ENCODE results near the gene ATXN10. TPM values are rescaled to one million over a fixed set of nuclear protein-coding genes. Genes with fewer than 3 reads are reported as not detected.

Gene ATXN10
- total and polyA plus RNA-seq, 9 donors: 136 to 218 (median 186) TPM

- H3K27ac ChIP-seq (ENCODE audit: low read length): no peak overlapping the region
- H3K36me3 ChIP-seq (ENCODE audit: control insufficient read depth, insufficient read depth, low read length): peaks cover 22% of the 10 kb centered on the region
- no peak overlapping the region for H3K4me3 ChIP-seq (ENCODE audit: low read length)
- H3K27me3 ChIP-seq (ENCODE audit: control insufficient read depth, insufficient read depth, low read length): no peaks in the 10 kb centered on the region
- no peak for DNase-seq
- 89% methylated on average over 7 of the region's 10 CpGs for WGBS (ENCODE audit: insufficient coverage)
- no peaks in the 10 kb centered on the region for H3K9me3 ChIP-seq (replicated peaks; ENCODE audit: control insufficient read depth, low read depth, low read length)
- H3K4me1 ChIP-seq (ENCODE audit: control insufficient read depth, insufficient read depth, low read length): no peaks in the 10 kb centered on the region
Measured at GRCh38 chr22:45807156-45807915, 135.7 kb downstream of the ATXN10 start.

- H3K4me3 ChIP-seq (ENCODE audit: low read length): no peak overlapping the region
- no peak overlapping the region for H3K27ac ChIP-seq (ENCODE audit: low read length)
- H3K4me1 ChIP-seq (ENCODE audit: control insufficient read depth, insufficient read depth, low read length): peaks cover 3% of the 10 kb centered on the region
- H3K27me3 ChIP-seq (ENCODE audit: control insufficient read depth, insufficient read depth, low read length): no peaks in the 10 kb centered on the region
- no peak for DNase-seq
- peaks cover 22% of the 10 kb centered on the region for H3K36me3 ChIP-seq (ENCODE audit: control insufficient read depth, insufficient read depth, low read length)
- WGBS (ENCODE audit: insufficient coverage): 92% methylated on average over 2 of the region's 6 CpGs
- H3K9me3 ChIP-seq (replicated peaks; ENCODE audit: control insufficient read depth, low read depth, low read length): no peaks in the 10 kb centered on the region
Measured at GRCh38 chr22:45812910-45813309, 141.3 kb downstream of the ATXN10 start.

GRCh38 chr22:45814198-45814597, 142.6 kb downstream of the ATXN10 start:
- H3K4me1 ChIP-seq (ENCODE audit: control insufficient read depth, insufficient read depth, low read length): peaks cover 4% of the 10 kb centered on the region

GRCh38 chr22:45816776-45817175, 145.1 kb downstream of the ATXN10 start:
- WGBS (ENCODE audit: insufficient coverage): 80% methylated on average over 2 of the region's 8 CpGs
- H3K4me1 ChIP-seq (ENCODE audit: control insufficient read depth, insufficient read depth, low read length): peaks cover 4% of the 10 kb centered on the region
- H3K27me3 ChIP-seq (ENCODE audit: control insufficient read depth, insufficient read depth, low read length): no peaks in the 10 kb centered on the region
- no peaks in the 10 kb centered on the region for H3K9me3 ChIP-seq (replicated peaks; ENCODE audit: control insufficient read depth, low read depth, low read length)
- no peak for DNase-seq
- no peak overlapping the region for H3K27ac ChIP-seq (ENCODE audit: low read length)
- peaks cover 22% of the 10 kb centered on the region for H3K36me3 ChIP-seq (ENCODE audit: control insufficient read depth, insufficient read depth, low read length)
- no peak overlapping the region for H3K4me3 ChIP-seq (ENCODE audit: low read length)

More at GRCh38 chr22:45814198-45814597, 142.6 kb downstream of the ATXN10 start:
- H3K36me3 ChIP-seq (ENCODE audit: control insufficient read depth, insufficient read depth, low read length): peaks cover 18% of the 10 kb centered on the region
- H3K4me3 ChIP-seq (ENCODE audit: low read length): no peak overlapping the region
- no peaks in the 10 kb centered on the region for H3K27me3 ChIP-seq (ENCODE audit: control insufficient read depth, insufficient read depth, low read length)
- no CpG with 5 or more reads among the region's 2 CpGs for WGBS (ENCODE audit: insufficient coverage)
- H3K27ac ChIP-seq (ENCODE audit: low read length): no peak overlapping the region
- DNase-seq: no peak
- no peaks in the 10 kb centered on the region for H3K9me3 ChIP-seq (replicated peaks; ENCODE audit: control insufficient read depth, low read depth, low read length)

- no peak overlapping the region for H3K27ac ChIP-seq (ENCODE audit: low read length)
- WGBS (ENCODE audit: insufficient coverage): 48% methylated on average over 3 of the region's 8 CpGs
- peaks cover 19% of the 10 kb centered on the region for H3K36me3 ChIP-seq (ENCODE audit: control insufficient read depth, insufficient read depth, low read length)
- H3K4me3 ChIP-seq (ENCODE audit: low read length): no peak overlapping the region
- H3K9me3 ChIP-seq (replicated peaks; ENCODE audit: control insufficient read depth, low read depth, low read length): no peaks in the 10 kb centered on the region
- DNase-seq: peak; percentile 64
- H3K27me3 ChIP-seq (ENCODE audit: control insufficient read depth, insufficient read depth, low read length): no peaks in the 10 kb centered on the region
- peaks cover 4% of the 10 kb centered on the region for H3K4me1 ChIP-seq (ENCODE audit: control insufficient read depth, insufficient read depth, low read length)
Measured at GRCh38 chr22:45817745-45818423, 146.2 kb downstream of the ATXN10 start.

GRCh38 chr22:45818424-45819085, 146.9 kb downstream of the ATXN10 start:
- Histone ChIP-seq H3K9me3 (replicated peaks; ENCODE audit: control insufficient read depth, low read depth, low read length) (no peaks in the 10 kb centered on the region), H3K4me3 (ENCODE audit: low read length) (no peak overlapping the region), H3K27ac (ENCODE audit: low read length) (no peak overlapping the region), H3K27me3 (ENCODE audit: control insufficient read depth, insufficient read depth, low read length) (no peaks in the 10 kb centered on the region), H3K4me1 (ENCODE audit: control insufficient read depth, insufficient read depth, low read length) (peaks cover 4% of the 10 kb centered on the region), H3K36me3 (ENCODE audit: control insufficient read depth, insufficient read depth, low read length) (peaks cover 20% of the 10 kb centered on the region)
- no peak for DNase-seq
- 68% methylated on average over 7 of the region's 14 CpGs for WGBS (ENCODE audit: insufficient coverage)

GRCh38 chr22:45819305-45819704, 147.7 kb downstream of the ATXN10 start:
- Histone ChIP-seq H3K27me3 (ENCODE audit: control insufficient read depth, insufficient read depth, low read length) (no peaks in the 10 kb centered on the region), H3K4me1 (ENCODE audit: control insufficient read depth, insufficient read depth, low read length) (peaks cover 4% of the 10 kb centered on the region), H3K27ac (ENCODE audit: low read length) (no peak overlapping the region), H3K4me3 (ENCODE audit: low read length) (no peak overlapping the region), H3K9me3 (replicated peaks; ENCODE audit: control insufficient read depth, low read depth, low read length) (no peaks in the 10 kb centered on the region), H3K36me3 (ENCODE audit: control insufficient read depth, insufficient read depth, low read length) (peaks cover 20% of the 10 kb centered on the region)
- WGBS (ENCODE audit: insufficient coverage): 73% methylated on average over 5 of the region's 5 CpGs
- no peak for DNase-seq

- Histone ChIP-seq H3K4me1 (ENCODE audit: control insufficient read depth, insufficient read depth, low read length) (no peaks in the 10 kb centered on the region), H3K27me3 (ENCODE audit: control insufficient read depth, insufficient read depth, low read length) (no peaks in the 10 kb centered on the region), H3K4me3 (ENCODE audit: low read length) (no peak overlapping the region), H3K27ac (ENCODE audit: low read length) (no peak overlapping the region), H3K9me3 (replicated peaks; ENCODE audit: control insufficient read depth, low read depth, low read length) (peaks cover 4% of the 10 kb centered on the region), H3K36me3 (ENCODE audit: control insufficient read depth, insufficient read depth, low read length) (peaks cover 15% of the 10 kb centered on the region)
- DNase-seq: no peak
- 67% methylated on average over 3 of the region's 6 CpGs for WGBS (ENCODE audit: insufficient coverage)
Measured at GRCh38 chr22:45823336-45823735, 151.7 kb downstream of the ATXN10 start.

GRCh38 chr22:45826520-45826919, 154.9 kb downstream of the ATXN10 start:
- no peak for DNase-seq
- Histone ChIP-seq H3K27ac (ENCODE audit: low read length) (no peak overlapping the region), H3K36me3 (ENCODE audit: control insufficient read depth, insufficient read depth, low read length) (peaks cover 10% of the 10 kb centered on the region), H3K4me3 (ENCODE audit: low read length) (no peak overlapping the region), H3K4me1 (ENCODE audit: control insufficient read depth, insufficient read depth, low read length) (no peaks in the 10 kb centered on the region), H3K27me3 (ENCODE audit: control insufficient read depth, insufficient read depth, low read length) (no peaks in the 10 kb centered on the region), H3K9me3 (replicated peaks; ENCODE audit: control insufficient read depth, low read depth, low read length) (peaks cover 7% of the 10 kb centered on the region)
- WGBS (ENCODE audit: insufficient coverage): no CpG with 5 or more reads among the region's 2 CpGs

- Histone ChIP-seq H3K36me3 (ENCODE audit: control insufficient read depth, insufficient read depth, low read length) (peaks cover 11% of the 10 kb centered on the region), H3K4me3 (ENCODE audit: low read length) (no peak overlapping the region), H3K4me1 (ENCODE audit: control insufficient read depth, insufficient read depth, low read length) (no peaks in the 10 kb centered on the region), H3K27ac (ENCODE audit: low read length) (no peak overlapping the region), H3K27me3 (ENCODE audit: control insufficient read depth, insufficient read depth, low read length) (no peaks in the 10 kb centered on the region), H3K9me3 (replicated peaks; ENCODE audit: control insufficient read depth, low read depth, low read length) (peaks cover 7% of the 10 kb centered on the region)
- DNase-seq: no peak
- WGBS (ENCODE audit: insufficient coverage): no CpG with 5 or more reads among the region's 1 CpG
Measured at GRCh38 chr22:45828841-45829240, 157.2 kb downstream of the ATXN10 start.
